Ishikawa (cell line): Measurements from ENCODE around the gene SLC16A7.

Source experiments
- CEBPB ChIP-seq: IDR thresholded peaks from 2 replicates; pipeline ENCODE4 v1.6.1; 2012
- CREB1 ChIP-seq: IDR thresholded peaks from 2 replicates; pipeline ENCODE4 v1.6.1; 2012; ENCODE audit warnings: low read depth
- EGR1 ChIP-seq: IDR thresholded peaks from 2 replicates; pipeline ENCODE4 v1.6.1; 2012
- EP300 ChIP-seq: IDR thresholded peaks from 2 replicates; pipeline ENCODE4 v1.6.1; 2012; ENCODE audit warnings: borderline replicate concordance
- FOXM1 ChIP-seq: IDR thresholded peaks from 2 replicates; pipeline ENCODE4 v1.6.1; 2012; ENCODE audit warnings: low read depth, borderline replicate concordance
- NFIC ChIP-seq: IDR thresholded peaks from 2 replicates; pipeline ENCODE4 v1.6.1; 2012
- RAD21 ChIP-seq: IDR thresholded peaks from 2 replicates; pipeline ENCODE4 v1.6.1; 2012; ENCODE audit warnings: low read depth
- TAF1 ChIP-seq: IDR thresholded peaks from 2 replicates; pipeline ENCODE4 v1.6.1; 2012; ENCODE audit warnings: low read depth, mild to moderate bottlenecking
- TCF12 ChIP-seq: IDR thresholded peaks from 2 replicates; pipeline ENCODE4 v1.6.1; 2012; ENCODE audit warnings: low read depth
- TEAD4 ChIP-seq: IDR thresholded peaks from 2 replicates; pipeline ENCODE4 v1.6.1; 2012
- YY1 ChIP-seq: IDR thresholded peaks from 2 replicates; pipeline ENCODE4 v1.6.1; 2012; ENCODE audit warnings: low read depth
- ZBTB7A ChIP-seq: IDR thresholded peaks from 2 replicates; pipeline ENCODE4 v1.6.1; 2012; ENCODE audit warnings: low read depth
- TF ChIP-seq, protein P1 (sequence below): IDR thresholded peaks from 2 replicates; pipeline ENCODE4 v1.6.1; 2012
- TF ChIP-seq, protein P2 (sequence below): IDR thresholded peaks from 2 replicates; pipeline ENCODE4 v1.6.1; 2012; ENCODE audit warnings: low read depth, mild to moderate bottlenecking
- TF ChIP-seq, protein P3 (sequence below): IDR thresholded peaks from 2 replicates; pipeline ENCODE4 v1.6.1; 2012

The SLC16A7 gene, protein sequence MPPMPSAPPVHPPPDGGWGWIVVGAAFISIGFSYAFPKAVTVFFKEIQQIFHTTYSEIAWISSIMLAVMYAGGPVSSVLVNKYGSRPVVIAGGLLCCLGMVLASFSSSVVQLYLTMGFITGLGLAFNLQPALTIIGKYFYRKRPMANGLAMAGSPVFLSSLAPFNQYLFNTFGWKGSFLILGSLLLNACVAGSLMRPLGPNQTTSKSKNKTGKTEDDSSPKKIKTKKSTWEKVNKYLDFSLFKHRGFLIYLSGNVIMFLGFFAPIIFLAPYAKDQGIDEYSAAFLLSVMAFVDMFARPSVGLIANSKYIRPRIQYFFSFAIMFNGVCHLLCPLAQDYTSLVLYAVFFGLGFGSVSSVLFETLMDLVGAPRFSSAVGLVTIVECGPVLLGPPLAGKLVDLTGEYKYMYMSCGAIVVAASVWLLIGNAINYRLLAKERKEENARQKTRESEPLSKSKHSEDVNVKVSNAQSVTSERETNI

DNA sequence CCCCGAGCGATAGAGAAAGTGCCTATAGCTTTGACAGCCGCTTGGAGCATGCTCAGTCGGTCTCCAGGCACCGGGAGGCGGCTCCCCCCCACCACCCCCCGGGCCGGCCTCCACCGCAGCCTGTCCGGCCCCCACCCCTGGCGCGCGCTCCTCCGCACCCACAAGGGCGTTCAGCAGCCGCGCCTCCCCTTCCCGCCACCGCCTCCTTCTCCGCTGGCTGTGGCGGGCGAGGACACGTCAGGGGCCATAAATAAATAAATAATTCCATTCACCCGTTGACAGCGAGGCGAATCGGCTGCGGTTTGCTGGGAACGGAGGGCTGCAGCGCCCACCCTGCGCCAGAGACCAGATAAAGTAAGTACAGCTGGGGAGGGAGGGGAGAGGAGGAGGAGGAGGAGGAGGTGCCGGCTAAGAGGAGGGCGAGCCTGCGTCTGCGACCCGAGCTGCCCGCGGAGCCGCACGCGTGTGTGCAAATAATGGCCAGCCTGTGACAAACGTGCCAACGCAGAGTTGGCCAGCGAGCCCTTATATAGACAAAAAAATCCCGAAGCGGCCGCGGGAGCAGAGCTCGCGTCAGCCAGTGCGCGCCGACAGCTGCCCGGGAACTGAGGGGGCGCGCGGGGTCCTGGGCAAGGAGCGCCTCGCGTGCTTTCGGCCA is at the start of gene SLC16A7:
TSS of gene SLC16A7 (plus strand) at position 147 of the 658 bp plus-strand sequence. CDS start 108,773 bp downstream, outside the sequence.
- TF ChIP-seq TAF1, result peak; percentile 85
- TF ChIP-seq TEAD4, result no peak
- TF ChIP-seq EGR1, result no peak
- TF ChIP-seq, protein P1, sequence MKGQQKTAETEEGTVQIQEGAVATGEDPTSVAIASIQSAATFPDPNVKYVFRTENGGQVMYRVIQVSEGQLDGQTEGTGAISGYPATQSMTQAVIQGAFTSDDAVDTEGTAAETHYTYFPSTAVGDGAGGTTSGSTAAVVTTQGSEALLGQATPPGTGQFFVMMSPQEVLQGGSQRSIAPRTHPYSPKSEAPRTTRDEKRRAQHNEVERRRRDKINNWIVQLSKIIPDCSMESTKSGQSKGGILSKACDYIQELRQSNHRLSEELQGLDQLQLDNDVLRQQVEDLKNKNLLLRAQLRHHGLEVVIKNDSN, result no peak
- 0 out of 2 replicates have a peak, but pooled peaks have one; percentile 26 for TF ChIP-seq ZBTB7A
- TF ChIP-seq, protein P2, sequence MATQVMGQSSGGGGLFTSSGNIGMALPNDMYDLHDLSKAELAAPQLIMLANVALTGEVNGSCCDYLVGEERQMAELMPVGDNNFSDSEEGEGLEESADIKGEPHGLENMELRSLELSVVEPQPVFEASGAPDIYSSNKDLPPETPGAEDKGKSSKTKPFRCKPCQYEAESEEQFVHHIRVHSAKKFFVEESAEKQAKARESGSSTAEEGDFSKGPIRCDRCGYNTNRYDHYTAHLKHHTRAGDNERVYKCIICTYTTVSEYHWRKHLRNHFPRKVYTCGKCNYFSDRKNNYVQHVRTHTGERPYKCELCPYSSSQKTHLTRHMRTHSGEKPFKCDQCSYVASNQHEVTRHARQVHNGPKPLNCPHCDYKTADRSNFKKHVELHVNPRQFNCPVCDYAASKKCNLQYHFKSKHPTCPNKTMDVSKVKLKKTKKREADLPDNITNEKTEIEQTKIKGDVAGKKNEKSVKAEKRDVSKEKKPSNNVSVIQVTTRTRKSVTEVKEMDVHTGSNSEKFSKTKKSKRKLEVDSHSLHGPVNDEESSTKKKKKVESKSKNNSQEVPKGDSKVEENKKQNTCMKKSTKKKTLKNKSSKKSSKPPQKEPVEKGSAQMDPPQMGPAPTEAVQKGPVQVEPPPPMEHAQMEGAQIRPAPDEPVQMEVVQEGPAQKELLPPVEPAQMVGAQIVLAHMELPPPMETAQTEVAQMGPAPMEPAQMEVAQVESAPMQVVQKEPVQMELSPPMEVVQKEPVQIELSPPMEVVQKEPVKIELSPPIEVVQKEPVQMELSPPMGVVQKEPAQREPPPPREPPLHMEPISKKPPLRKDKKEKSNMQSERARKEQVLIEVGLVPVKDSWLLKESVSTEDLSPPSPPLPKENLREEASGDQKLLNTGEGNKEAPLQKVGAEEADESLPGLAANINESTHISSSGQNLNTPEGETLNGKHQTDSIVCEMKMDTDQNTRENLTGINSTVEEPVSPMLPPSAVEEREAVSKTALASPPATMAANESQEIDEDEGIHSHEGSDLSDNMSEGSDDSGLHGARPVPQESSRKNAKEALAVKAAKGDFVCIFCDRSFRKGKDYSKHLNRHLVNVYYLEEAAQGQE, result no peak

DNA sequence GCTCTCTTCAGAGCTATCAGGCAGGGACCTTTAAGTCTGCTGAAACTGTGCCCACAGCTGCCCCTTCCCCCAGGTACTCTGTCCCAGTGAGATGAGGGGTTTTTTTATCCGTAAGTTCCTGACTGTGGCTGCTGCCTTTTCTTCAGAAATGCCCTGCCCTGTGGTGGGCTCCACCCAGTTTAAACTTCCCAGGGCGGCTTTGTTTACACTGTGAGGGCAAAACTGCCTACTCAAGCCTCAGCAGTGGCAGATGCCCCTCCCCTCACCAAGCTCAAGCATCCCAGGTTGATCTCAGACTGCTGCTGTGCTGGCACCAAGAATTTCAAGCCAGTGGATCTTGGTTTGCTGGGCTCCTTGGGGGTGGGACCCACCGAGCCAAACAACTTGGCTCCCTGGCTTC is 46.9 kb upstream of the SLC16A7 start:
- TF ChIP-seq CREB1 (no peak), EP300 (no peak), TAF1 (no peak), TCF12 (no peak), YY1 (no peak), NFIC (no peak), RAD21 (no peak), TEAD4 (no peak), FOXM1 (no peak), ZBTB7A (no peak)
- TF ChIP-seq, protein P2, result no peak
- TF ChIP-seq, protein P3, sequence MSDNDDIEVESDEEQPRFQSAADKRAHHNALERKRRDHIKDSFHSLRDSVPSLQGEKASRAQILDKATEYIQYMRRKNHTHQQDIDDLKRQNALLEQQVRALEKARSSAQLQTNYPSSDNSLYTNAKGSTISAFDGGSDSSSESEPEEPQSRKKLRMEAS, result no peak

DNA sequence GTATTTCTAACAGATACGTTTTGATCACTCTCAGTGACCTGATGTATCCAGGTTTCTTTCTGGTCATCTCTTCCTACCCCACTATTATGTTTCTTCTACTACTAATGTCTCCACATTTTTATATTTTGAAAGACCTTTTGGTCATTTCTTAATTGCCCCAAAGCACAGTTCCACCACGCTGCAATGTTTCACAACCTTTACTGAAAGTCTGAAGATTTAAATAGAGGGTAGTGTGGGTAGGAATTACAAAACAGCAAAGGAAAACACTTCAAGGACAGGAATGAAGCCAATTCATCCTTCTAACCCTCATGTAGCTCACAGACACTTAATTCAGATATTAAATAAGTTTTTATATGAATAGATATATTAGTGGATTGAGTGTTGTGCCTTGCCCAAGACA is 36.1 kb upstream of the SLC16A7 start:
- TF ChIP-seq, protein P2, result no peak
- TF ChIP-seq EGR1 (no peak), CEBPB (no peak), FOXM1 (no peak), TCF12 (no peak), EP300 (no peak), TEAD4 (no peak), YY1 (no peak), NFIC (no peak), RAD21 (no peak), ZBTB7A (no peak), TAF1 (no peak), CREB1 (no peak)
- TF ChIP-seq, protein P1, result no peak
- TF ChIP-seq, protein P3, result no peak

DNA sequence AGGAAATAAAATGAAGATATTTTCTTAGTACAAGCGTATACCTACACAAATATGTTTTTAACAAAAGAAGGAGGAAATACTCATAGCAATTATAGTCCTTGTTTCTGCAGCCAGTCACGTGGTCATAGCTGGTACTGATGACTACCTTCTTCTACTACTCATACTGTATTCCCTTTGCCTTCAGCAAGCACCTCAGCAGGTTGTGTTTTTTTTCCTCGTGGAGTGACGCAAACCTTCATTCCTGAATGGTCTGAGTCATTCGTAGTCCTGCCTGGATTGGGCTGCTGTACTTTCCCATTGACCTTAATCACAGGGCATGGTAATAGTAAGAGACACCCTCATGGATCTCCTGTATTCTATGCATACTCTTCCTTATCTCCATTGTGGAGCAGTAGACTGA is 25.7 kb upstream of the SLC16A7 start:
- no peak for TF ChIP-seq CREB1
- TF ChIP-seq, protein P1, result peak; percentile 80
